Trophoblast cell (in vitro differentiated cells and primary cell): ENCODE data around the gene FBXW11.

Experiments
- DNase-seq, 2 donors: peaks; one replicate each; pipeline ENCODE4 v3.0.0-alpha.2; 2016
- H2AFZ ChIP-seq: 2 replicates; pipeline ENCODE4 v1.6.1; 2013; ENCODE audit warnings: low read length, moderate library complexity, mild to moderate bottlenecking; ENCODE audit not compliant: insufficient read depth, poor library complexity
- H2AK5ac ChIP-seq: 2 replicates; pipeline ENCODE4 v1.6.1; 2013; ENCODE audit warnings: mild to moderate bottlenecking, low read length
- H2BK120ac ChIP-seq: 2 replicates; pipeline ENCODE4 v1.6.1; 2013; ENCODE audit warnings: low read length, mild to moderate bottlenecking, moderate library complexity; ENCODE audit not compliant: insufficient read depth, poor library complexity
- H2BK12ac ChIP-seq: 2 replicates; pipeline ENCODE4 v1.6.1; 2013; ENCODE audit warnings: mild to moderate bottlenecking, low read length, moderate library complexity
- H2BK5ac ChIP-seq: 2 replicates; pipeline ENCODE4 v1.6.1; 2013; ENCODE audit warnings: low read length, low read depth, moderate library complexity, mild to moderate bottlenecking; ENCODE audit not compliant: poor library complexity
- H3K14ac ChIP-seq: 2 replicates; pipeline ENCODE4 v1.6.1; 2013; ENCODE audit warnings: mild to moderate bottlenecking, low read length
- H3K18ac ChIP-seq: 2 replicates; pipeline ENCODE4 v1.6.1; 2013; ENCODE audit warnings: mild to moderate bottlenecking, low read length
- H3K23ac ChIP-seq: 2 replicates; pipeline ENCODE4 v1.6.1; 2013; ENCODE audit warnings: low read length
- H3K27ac ChIP-seq: 2 replicates; pipeline ENCODE4 v1.5.1; 2013; ENCODE audit warnings: low read depth, mild to moderate bottlenecking, inconsistent platforms, low read length, moderate library complexity
- H3K27me3 ChIP-seq: 2 replicates; pipeline ENCODE4 v1.6.1; 2013; ENCODE audit warnings: inconsistent platforms, mild to moderate bottlenecking, low read length, moderate library complexity; ENCODE audit not compliant: insufficient read depth
- H3K36me3 ChIP-seq, 2 experiments: 1 replicate in 1 of 2; 2 replicates in 1 of 2; pipeline ENCODE4 v1.6.1; 2013; ENCODE audit warnings: low read length in 2 of 2, mild to moderate bottlenecking in 2 of 2, moderate library complexity in 1 of 2; ENCODE audit not compliant: insufficient read depth in 2 of 2, control insufficient read depth in 1 of 2
- H3K4ac ChIP-seq: 2 replicates; pipeline ENCODE4 v1.6.1; 2013; ENCODE audit warnings: low read depth, mild to moderate bottlenecking, low read length, moderate library complexity
- H3K4me1 ChIP-seq, 2 experiments: 1 replicate in 1 of 2; 2 replicates in 1 of 2; pipeline ENCODE4 v1.6.1; 2013; ENCODE audit warnings: low read length in 2 of 2, mild to moderate bottlenecking in 2 of 2, moderate library complexity in 1 of 2; ENCODE audit not compliant: insufficient read depth in 2 of 2, control insufficient read depth in 1 of 2
- H3K4me2 ChIP-seq: 2 replicates; pipeline ENCODE4 v1.6.1; 2013; ENCODE audit warnings: inconsistent platforms, mild to moderate bottlenecking, low read length, moderate library complexity
- H3K4me3 ChIP-seq: 2 replicates; pipeline ENCODE4 v1.5.1; 2013; ENCODE audit warnings: mild to moderate bottlenecking, low read depth, low read length, inconsistent platforms
- H3K79me1 ChIP-seq: one replicate; pipeline ENCODE4 v1.6.1; 2013; ENCODE audit warnings: low read length
- H3K79me2 ChIP-seq: 2 replicates; pipeline ENCODE4 v1.6.1; 2013; ENCODE audit warnings: low read length, mild to moderate bottlenecking; ENCODE audit not compliant: control insufficient read depth, insufficient read depth, poor library complexity
- H3K9ac ChIP-seq: 2 replicates; pipeline ENCODE4 v1.6.1; 2013; ENCODE audit warnings: mild to moderate bottlenecking, low read length
- H3K9me3 ChIP-seq: 2 replicates; pipeline ENCODE4 v1.6.1; 2013; ENCODE audit warnings: low read depth, mild to moderate bottlenecking, control low read depth, inconsistent platforms, low read length; ENCODE audit not compliant: insufficient read depth
- H4K12ac ChIP-seq: 2 replicates; pipeline ENCODE4 v1.6.1; 2013; ENCODE audit warnings: low read depth, mild to moderate bottlenecking, low read length, moderate library complexity
- H4K8ac ChIP-seq: 2 replicates; pipeline ENCODE4 v1.6.1; 2013; ENCODE audit warnings: low read depth, mild to moderate bottlenecking, low read length, moderate library complexity
- H4K91ac ChIP-seq: one replicate; pipeline ENCODE4 v1.6.1; 2013; ENCODE audit warnings: low read depth, mild to moderate bottlenecking, low read length, moderate library complexity
- WGBS: extraction: QIAGEN DNeasy Blood & Tissue Kit; methylation state at CpG from one replicate; pipeline ENCODE4 v1.1.7; 2013; ENCODE audit warnings: missing lambda C conversion rate; ENCODE audit not compliant: insufficient read length, insufficient coverage; ENCODE audit errors: extremely low coverage; 5-methylcytosine and 5-hydroxymethylcytosine counted together

FBXW11 gene

GRCh38 chr5:171963416-171963815 is 43.0 kb downstream of the FBXW11 start:
- no peak for DNase-seq

GRCh38 chr5:171961117-171961516 is 45.3 kb downstream of the FBXW11 start:
- WGBS = no CpG with 5 or more reads among the region's 3 CpGs
- Histone ChIP-seq H3K4ac (no peak overlapping the region), H2BK5ac (no peak overlapping the region)

More at GRCh38 chr5:171963416-171963815, 43.0 kb downstream of the FBXW11 start:
- Histone ChIP-seq H3K9me3 (no peaks in the 10 kb centered on the region), H3K9ac (no peak overlapping the region), H3K23ac (no peak overlapping the region), H3K18ac (no peak overlapping the region), H4K12ac (no peak overlapping the region), H2BK12ac (no peak overlapping the region), H2BK120ac (no peak overlapping the region), H4K8ac (no peak overlapping the region), H4K91ac (no peak overlapping the region), H3K4ac (no peak overlapping the region), H3K27me3 (no peaks in the 10 kb centered on the region), H3K14ac (no peak overlapping the region), H3K36me3 (peaks cover 0 to 3% of the 10 kb centered on the region in 2 experiments), H3K4me2 (no peak overlapping the region), H3K27ac (no peak overlapping the region), H3K79me2 (peaks cover 2% of the 10 kb centered on the region), H2AFZ (no peak overlapping the region), H2BK5ac (no peak overlapping the region), H3K4me1 (no peaks in the 10 kb centered on the region), H3K4me3 (no peak overlapping the region), H3K79me1 (no peaks in the 10 kb centered on the region), H2AK5ac (no peak overlapping the region)
- no CpG with 5 or more reads among the region's 2 CpGs for WGBS

GRCh38 chr5:171957591-171958251 is 48.7 kb downstream of the FBXW11 start:
- no peak overlapping the region for H3K4me2 ChIP-seq
- H3K27me3 ChIP-seq = no peaks in the 10 kb centered on the region
- WGBS = no CpG with 5 or more reads among the region's 9 CpGs
- no peak overlapping the region for H2BK5ac ChIP-seq
- no peak overlapping the region for H4K8ac ChIP-seq
- no peak overlapping the region for H2AFZ ChIP-seq
- H3K23ac ChIP-seq = no peak overlapping the region
- H3K9ac ChIP-seq = no peak overlapping the region
- no peak for DNase-seq
- no peak overlapping the region for H3K18ac ChIP-seq
- no peak overlapping the region for H2BK120ac ChIP-seq
- H3K14ac ChIP-seq = no peak overlapping the region
- peaks cover 7% of the 10 kb centered on the region for H3K79me2 ChIP-seq
- H2BK12ac ChIP-seq = no peak overlapping the region
- H3K36me3 ChIP-seq = peaks cover 0 to 3% of the 10 kb centered on the region in 2 experiments
- H4K91ac ChIP-seq = no peak overlapping the region
- H3K4me3 ChIP-seq = no peak overlapping the region
- H3K4me1 ChIP-seq = peaks cover 8% of the 10 kb centered on the region in 2 experiments
- H2AK5ac ChIP-seq = no peak overlapping the region
- no peaks in the 10 kb centered on the region for H3K79me1 ChIP-seq
- H3K9me3 ChIP-seq = no peaks in the 10 kb centered on the region
- H3K27ac ChIP-seq = no peak overlapping the region
- no peak overlapping the region for H4K12ac ChIP-seq
- peak overlapping the region; percentile 21 for H3K4ac ChIP-seq

More at GRCh38 chr5:171961117-171961516, 45.3 kb downstream of the FBXW11 start:
- no peak overlapping the region for H3K4me3 ChIP-seq
- no peak overlapping the region for H3K14ac ChIP-seq
- no peaks in the 10 kb centered on the region for H3K4me1 ChIP-seq
- no peak overlapping the region for H3K23ac ChIP-seq
- H3K27ac ChIP-seq = no peak overlapping the region
- H3K79me1 ChIP-seq = no peaks in the 10 kb centered on the region
- H4K91ac ChIP-seq = no peak overlapping the region
- no peaks in the 10 kb centered on the region for H3K27me3 ChIP-seq
- H3K79me2 ChIP-seq = peaks cover 3% of the 10 kb centered on the region
- H3K4me2 ChIP-seq = no peak overlapping the region
- no peak overlapping the region for H3K9ac ChIP-seq
- no peak overlapping the region for H2AK5ac ChIP-seq
- peaks cover 0 to 3% of the 10 kb centered on the region in 2 experiments for H3K36me3 ChIP-seq
- H4K12ac ChIP-seq = no peak overlapping the region
- no peak overlapping the region for H3K18ac ChIP-seq
- H2BK12ac ChIP-seq = no peak overlapping the region
- DNase-seq = peak in 1 of 2 donors; percentile 17
- no peaks in the 10 kb centered on the region for H3K9me3 ChIP-seq
- no peak overlapping the region for H2AFZ ChIP-seq
- no peak overlapping the region for H4K8ac ChIP-seq
- no peak overlapping the region for H2BK120ac ChIP-seq

- no peak overlapping the region for H3K23ac ChIP-seq
- WGBS = no CpG with 5 or more reads among the region's 5 CpGs
- no peaks in the 10 kb centered on the region for H3K9me3 ChIP-seq
- H3K9ac ChIP-seq = no peak overlapping the region
- H2BK120ac ChIP-seq = no peak overlapping the region
- no peak overlapping the region for H2BK5ac ChIP-seq
- no peak overlapping the region for H2BK12ac ChIP-seq
- H3K79me2 ChIP-seq = peaks cover 7% of the 10 kb centered on the region
- H3K14ac ChIP-seq = no peak overlapping the region
- no peak overlapping the region for H2AK5ac ChIP-seq
- H3K4me3 ChIP-seq = no peak overlapping the region
- no peak overlapping the region for H3K27ac ChIP-seq
- no peak overlapping the region for H3K18ac ChIP-seq
- no peak overlapping the region for H3K4me2 ChIP-seq
- no peaks in the 10 kb centered on the region for H3K79me1 ChIP-seq
- H2AFZ ChIP-seq = no peak overlapping the region
- no peak overlapping the region for H4K8ac ChIP-seq
- peaks cover 0 to 3% of the 10 kb centered on the region in 2 experiments for H3K36me3 ChIP-seq
- H3K4me1 ChIP-seq = peaks cover 8 to 9% of the 10 kb centered on the region in 2 experiments
- DNase-seq = no peak
- H4K91ac ChIP-seq = no peak overlapping the region
- H3K4ac ChIP-seq = peak overlapping the region; percentile 52
- H4K12ac ChIP-seq = no peak overlapping the region
- H3K27me3 ChIP-seq = no peaks in the 10 kb centered on the region
Measured at GRCh38 chr5:171956887-171957495, 49.4 kb downstream of the FBXW11 start.
